HG03571 (cell line): ENCODE data around the gene ITFG1.
"Not testable (repeated sequence)": the region's sequence is repeated elsewhere in the genome, so short reads cannot be mapped to it uniquely, and the experiment has no call there.

ENCODE experiments used
- ATAC-seq: cut with Tn5 transposase; IDR thresholded peaks from one replicate; pipeline ENCODE4 v1.9.1; 2021; ENCODE audit not compliant: unreplicated experiment

ITFG1 gene

GRCh38 chr16:47342055-47342454 is 118.8 kb downstream of the ITFG1 start:
- ATAC-seq: no peak

- not testable (repeated sequence) for ATAC-seq
Observed at GRCh38 chr16:47330562-47330961, 130.3 kb downstream of the ITFG1 start.

- not testable (repeated sequence) for ATAC-seq
Observed at GRCh38 chr16:47324309-47324708, 136.6 kb downstream of the ITFG1 start.

GRCh38 chr16:47323241-47323640 is 137.6 kb downstream of the ITFG1 start:
- ATAC-seq: no peak

GRCh38 chr16:47320546-47321310 is 140.1 kb downstream of the ITFG1 start:
- no peak for ATAC-seq

GRCh38 chr16:47317465-47318240 is 143.2 kb downstream of the ITFG1 start:
- no peak for ATAC-seq

- ATAC-seq: no peak
Observed at GRCh38 chr16:47316442-47317015, 144.3 kb downstream of the ITFG1 start.

- ATAC-seq: no peak
Observed at GRCh38 chr16:47311738-47312505, 148.9 kb downstream of the ITFG1 start.

GRCh38 chr16:47310792-47311211 is 150.1 kb downstream of the ITFG1 start:
- ATAC-seq: no peak

GRCh38 chr16:47309581-47310312 is 151.1 kb downstream of the ITFG1 start:
- ATAC-seq: no peak

GRCh38 chr16:47308601-47309000 is 152.3 kb downstream of the ITFG1 start:
- no peak for ATAC-seq

GRCh38 chr16:47304563-47304962 is 156.3 kb downstream of the ITFG1 start:
- no peak for ATAC-seq

GRCh38 chr16:47299587-47299986 is 161.3 kb downstream of the ITFG1 start:
- ATAC-seq: no peak

GRCh38 chr16:47284999-47285398 is 175.9 kb downstream of the ITFG1 start:
- ATAC-seq: no peak

- ATAC-seq: no peak
Observed at GRCh38 chr16:47278306-47278970, 182.4 kb downstream of the ITFG1 start.

- ATAC-seq: no peak
Observed at GRCh38 chr16:47276522-47276921, 184.3 kb downstream of the ITFG1 start.

- no peak for ATAC-seq
Observed at GRCh38 chr16:47262938-47263337, 197.9 kb downstream of the ITFG1 start.

GRCh38 chr16:47260503-47260902 is 200.4 kb downstream of the ITFG1 start:
- no peak for ATAC-seq

- no peak for ATAC-seq
Observed at GRCh38 chr16:47258874-47259461, 201.9 kb downstream of the ITFG1 start.

GRCh38 chr16:47254756-47255155 is 206.1 kb downstream of the ITFG1 start:
- no peak for ATAC-seq
